ELR (cell line): ENCODE results near the gene CDC73.
"Not testable (repeated sequence)": the region's sequence is repeated elsewhere in the genome, so short reads cannot be mapped to it uniquely, and the experiment has no call there.

Experiments used
- DNase-seq: peaks from one replicate; pipeline ENCODE4 v3.0.0-alpha.2; 2015; ENCODE audit warnings: low read depth

CDC73 gene

GRCh38 chr1:193288548-193289080, 166.8 kb downstream of the CDC73 start:
- not testable (repeated sequence) for DNase-seq

- DNase-seq: no peak
Measured at GRCh38 chr1:193293726-193294125, 171.9 kb downstream of the CDC73 start.

DNA sequence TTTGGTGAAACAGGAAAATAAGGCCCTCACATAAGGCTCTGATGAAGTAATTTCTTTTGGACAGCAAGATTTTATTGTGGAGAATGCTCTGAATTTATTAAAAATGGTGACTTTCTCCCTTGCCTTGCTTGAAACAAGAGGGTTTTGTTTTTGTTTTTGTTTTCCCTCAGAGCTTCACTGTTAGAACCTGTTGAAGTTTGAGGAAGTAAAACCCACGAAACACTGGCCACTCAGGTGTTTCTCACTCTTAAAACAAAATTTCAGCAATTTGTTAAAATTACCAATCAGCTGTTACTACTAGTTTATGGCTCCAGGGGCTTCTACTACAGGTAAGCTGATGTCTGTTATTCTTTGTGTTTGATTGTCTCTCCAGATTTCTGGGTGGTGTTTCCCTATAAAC, 177.2 kb downstream of the CDC73 start:
- DNase-seq: no peak

DNA sequence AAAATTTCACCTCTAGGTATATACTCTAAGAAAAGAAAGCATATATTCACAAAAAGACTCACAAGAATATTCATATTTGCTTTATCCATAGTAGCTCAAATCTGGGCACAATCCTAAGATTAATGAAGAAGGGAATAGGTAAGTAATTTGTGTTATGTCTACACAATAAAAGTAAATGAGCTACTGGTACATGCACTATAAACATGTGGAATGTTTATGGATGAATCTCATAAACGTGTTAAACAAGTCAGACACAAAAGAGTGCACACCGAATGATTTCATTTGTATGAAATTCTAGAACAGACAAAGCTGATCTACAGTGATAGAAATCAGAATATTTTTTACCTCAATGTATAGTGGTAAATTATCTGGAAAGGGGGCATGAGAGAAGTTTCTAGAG, 179.9 kb downstream of the CDC73 start:
- no peak for DNase-seq

DNA sequence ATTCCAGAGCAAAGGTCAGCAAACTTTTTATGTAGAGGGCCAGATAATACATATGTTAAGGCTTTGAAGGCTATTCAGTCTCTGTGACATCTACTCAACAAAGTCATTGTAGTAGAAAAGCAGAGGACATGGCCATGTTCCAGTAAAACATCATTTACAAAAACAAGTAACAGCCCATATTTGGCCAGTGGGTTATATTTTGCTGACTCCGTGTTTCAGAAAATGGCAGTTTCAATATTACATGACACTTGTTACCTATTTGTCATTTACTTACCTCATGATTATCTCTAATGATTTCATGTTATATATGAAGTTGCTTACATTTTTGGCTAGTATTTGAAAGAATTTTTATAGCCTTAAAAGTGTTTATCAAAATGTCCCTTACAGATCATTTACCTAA, 182.0 kb downstream of the CDC73 start:
- no peak for DNase-seq
